RKO (cell line): ENCODE data around the gene RBBP4.
"Not testable (repeated sequence)": the region's sequence is repeated elsewhere in the genome, so short reads cannot be mapped to it uniquely, and the experiment has no call there.

ENCODE experiments used
- DNase-seq: peaks from one replicate; pipeline ENCODE4 v3.0.0-alpha.2; 2016; ENCODE audit warnings: low spot score

RBBP4 gene

GRCh38 chr1:32639489-32640075 is 11.4 kb upstream of the RBBP4 start:
- no peak for DNase-seq

GRCh38 chr1:32642292-32642827 is 8.6 kb upstream of the RBBP4 start:
- DNase-seq, result not testable (repeated sequence)

DNA sequence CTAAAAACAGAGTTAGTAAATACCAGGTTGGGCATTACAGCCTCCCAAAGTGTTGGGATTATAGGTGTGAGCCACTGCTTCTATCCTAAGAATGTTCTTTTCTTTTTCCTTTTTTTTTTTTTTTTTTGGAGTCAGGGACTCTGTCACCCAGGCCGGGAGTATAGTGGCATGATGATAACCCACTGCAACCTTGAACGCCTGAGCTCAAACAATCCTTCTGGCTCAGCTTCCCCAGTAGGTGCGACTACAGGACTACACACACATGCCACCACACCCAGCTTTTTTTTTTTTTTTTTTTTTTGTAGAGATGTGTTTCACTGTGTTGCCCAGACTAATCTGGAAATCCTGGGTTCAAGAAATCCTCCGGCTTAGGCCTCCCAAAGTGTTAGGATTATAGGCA is 6.6 kb upstream of the RBBP4 start:
- no peak for DNase-seq

DNA sequence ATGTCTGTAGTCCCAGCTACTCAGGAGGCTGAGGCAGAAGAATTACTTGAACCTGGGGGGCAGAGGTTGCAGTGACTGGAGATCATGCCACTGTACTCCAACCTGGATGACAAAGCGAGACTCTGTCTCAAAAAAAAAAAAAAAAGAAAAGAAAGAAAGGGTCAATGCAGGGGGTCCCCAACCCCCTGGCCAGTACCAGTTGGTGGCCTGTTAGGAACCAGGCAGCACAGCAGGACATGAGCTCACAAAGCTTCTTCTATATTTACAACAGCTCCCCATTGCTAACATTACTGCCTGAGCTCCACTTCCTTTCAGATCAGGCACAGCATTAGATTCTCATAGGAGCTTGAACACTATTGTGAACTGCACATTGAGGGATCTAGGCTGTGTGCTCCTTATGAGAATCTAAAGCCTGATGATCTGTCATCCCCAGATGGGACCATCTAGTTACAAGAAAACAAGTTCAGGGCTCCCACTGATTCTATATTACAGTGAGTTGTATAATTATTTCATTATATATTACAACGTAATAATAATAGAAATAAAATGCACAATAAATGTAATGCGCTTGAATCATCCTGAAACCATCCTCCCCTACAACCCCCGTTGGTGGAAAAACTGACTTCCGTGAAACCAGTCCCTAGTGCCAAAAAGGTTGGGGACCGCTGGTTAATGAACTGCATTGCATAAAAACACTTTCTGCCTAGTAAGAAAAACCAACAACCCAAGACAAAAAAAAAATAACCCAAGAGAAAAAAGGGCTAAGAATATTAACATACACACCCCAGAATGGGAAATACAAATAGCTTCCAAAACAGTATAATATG is 3.5 kb upstream of the RBBP4 start:
- DNase-seq, result no peak

GRCh38 chr1:32650248-32650751 is 708 bp upstream of the RBBP4 start, which contains the start of gene ZBTB8OS:
Gene ZBTB8OS, minus strand, starts transcription at chr1:32650550. Its CDS starts 21 bp downstream, at chr1:32650529.
- peak; percentile 97 for DNase-seq

DNA sequence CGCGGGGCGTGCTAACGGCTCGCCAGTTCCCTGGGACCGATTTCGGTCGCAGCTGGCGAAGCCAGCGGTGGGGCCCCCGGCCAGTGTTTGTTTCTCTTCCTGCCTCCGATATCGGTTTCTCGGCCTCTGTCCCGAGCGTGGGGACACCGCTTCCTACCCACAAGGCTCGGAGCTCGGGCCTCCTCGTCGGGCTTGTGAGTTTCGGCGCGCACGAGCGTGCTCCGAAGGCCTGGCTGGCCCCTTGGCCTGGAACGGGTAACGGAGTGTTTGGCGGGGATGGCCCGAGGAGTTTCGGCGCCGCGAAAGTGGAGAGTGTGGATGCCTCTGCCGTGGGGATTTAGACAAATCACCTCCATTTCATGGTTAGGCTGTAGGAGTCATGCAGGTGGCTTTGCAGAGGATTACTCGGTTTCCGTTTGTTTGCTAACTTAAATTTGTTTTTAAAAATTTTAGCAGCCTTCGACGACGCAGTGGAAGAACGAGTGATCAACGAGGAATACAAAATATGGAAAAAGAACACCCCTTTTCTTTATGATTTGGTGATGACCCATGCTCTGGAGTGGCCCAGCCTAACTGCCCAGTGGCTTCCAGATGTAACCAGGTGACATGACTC is 559 bp downstream of the RBBP4 start:
- peak; percentile 46 for DNase-seq

- peak; percentile 42 for DNase-seq
Observed at GRCh38 chr1:32652244-32652962, 1.4 kb downstream of the RBBP4 start.

DNA sequence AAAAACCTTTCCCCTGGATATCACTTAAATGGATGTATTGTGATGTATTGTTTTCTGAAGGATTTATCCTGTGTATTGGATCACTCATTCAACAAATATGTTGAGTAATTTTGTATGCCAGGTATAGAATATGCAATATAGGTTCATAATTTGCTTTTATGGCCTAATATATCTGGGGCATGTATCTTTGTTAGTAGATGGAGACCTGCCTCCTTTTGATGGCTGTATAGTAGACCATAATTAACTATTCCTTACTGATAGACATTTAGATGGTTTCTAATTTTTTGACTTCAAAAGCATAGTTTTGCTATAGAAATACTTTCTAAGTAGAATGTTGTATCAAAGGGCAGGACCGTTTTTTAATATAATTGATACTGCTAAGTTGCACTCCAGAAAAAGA is 8.6 kb downstream of the RBBP4 start:
- no peak for DNase-seq

GRCh38 chr1:32665915-32666314 is 14.9 kb downstream of the RBBP4 start:
- no peak for DNase-seq

DNA sequence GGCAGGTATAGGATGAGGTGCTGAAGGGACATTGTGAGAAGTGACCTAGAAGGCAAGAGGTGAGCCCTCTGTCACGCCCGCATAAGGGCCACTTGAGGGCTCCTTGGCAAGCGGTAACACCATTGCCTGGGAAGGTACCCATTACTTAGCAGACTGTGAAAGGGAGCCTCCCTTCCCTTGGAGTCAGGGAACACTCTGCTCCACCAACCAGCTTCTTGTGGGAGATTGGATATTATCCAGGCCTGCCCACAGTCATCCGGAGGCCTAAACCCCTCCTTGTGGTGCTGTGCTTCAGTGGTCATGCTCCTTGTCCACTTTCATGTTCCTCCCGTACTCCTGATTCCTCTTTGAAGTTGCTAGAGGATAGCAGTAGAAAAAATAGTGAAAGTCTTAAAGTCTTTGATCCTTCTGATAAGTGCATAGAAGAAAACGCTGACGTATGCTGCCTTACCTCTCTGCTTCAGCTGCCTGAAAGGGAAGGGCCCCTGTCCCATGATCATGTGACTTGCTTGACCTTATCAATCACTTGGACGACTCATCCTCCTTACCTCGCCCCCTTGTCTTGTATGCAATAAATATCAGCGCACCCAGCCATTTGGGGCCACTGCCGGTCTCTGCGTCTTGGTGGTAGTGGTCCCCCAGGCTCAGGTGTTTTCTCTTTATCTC is 16.0 kb downstream of the RBBP4 start:
- DNase-seq, result no peak

GRCh38 chr1:32668716-32669115 is 17.7 kb downstream of the RBBP4 start:
- DNase-seq, result not testable (repeated sequence)

DNA sequence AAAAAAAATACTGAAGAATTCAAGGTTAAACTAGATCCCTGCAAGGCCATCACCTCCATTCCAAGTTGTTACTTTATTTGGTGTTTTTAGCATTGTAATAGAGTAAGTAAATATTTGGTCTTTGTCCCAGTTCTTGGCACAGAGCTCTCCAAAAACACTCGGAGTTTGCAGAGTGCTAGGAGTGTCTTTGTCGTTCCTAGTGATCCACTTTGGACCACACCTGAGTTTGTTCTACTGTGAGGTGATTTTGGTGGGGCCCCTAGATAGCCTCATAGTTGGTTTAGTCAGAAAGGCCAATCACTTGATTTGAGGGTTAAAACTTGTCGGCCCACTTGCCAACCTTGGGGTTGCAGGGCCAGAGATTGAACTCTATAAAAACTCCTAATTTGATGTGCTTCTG is 25.9 kb downstream of the RBBP4 start:
- no peak for DNase-seq

DNA sequence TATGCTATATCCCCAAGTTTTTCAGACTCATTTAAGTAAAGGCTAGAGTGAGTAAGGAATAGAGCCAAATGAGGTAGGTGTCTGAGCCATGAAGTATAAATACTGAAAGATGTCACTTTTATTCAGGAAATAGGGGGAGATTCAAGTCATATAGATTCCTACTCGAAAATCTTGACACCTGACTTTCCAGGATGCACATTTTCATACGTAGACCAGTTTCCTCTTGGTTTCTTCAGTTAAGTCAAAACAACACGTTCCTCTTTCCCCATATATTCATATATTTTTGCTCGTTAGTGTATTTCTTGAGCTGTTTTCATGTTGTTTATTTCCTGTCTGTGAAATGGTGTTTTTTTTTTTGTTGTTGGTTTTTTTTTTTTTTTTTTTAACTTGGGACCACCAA is 29.0 kb downstream of the RBBP4 start:
- DNase-seq, result not testable (repeated sequence)

GRCh38 chr1:32680642-32681041 is 29.6 kb downstream of the RBBP4 start:
- DNase-seq, result no peak

DNA sequence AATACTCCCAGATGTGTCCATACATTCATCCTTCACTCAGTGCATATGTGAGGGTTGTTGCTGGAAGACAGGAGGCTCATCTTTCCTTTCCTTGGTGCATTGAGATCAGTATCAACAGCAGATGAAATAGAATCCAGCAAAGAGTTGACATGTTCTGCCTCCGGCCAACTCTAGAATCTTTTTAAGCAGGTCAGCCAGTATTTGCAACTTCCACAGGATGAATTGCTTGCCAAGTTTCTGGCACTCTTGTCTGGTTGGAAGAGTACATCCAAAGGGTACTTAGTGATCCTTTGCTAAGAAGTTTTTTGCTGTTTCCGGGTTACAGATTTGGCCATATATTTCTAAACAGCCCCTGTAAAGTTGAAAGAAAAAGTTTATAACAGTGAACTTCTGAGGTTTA is 30.5 kb downstream of the RBBP4 start:
- DNase-seq, result no peak

- no peak for DNase-seq
Observed at GRCh38 chr1:32681999-32682398, 31.0 kb downstream of the RBBP4 start.

DNA sequence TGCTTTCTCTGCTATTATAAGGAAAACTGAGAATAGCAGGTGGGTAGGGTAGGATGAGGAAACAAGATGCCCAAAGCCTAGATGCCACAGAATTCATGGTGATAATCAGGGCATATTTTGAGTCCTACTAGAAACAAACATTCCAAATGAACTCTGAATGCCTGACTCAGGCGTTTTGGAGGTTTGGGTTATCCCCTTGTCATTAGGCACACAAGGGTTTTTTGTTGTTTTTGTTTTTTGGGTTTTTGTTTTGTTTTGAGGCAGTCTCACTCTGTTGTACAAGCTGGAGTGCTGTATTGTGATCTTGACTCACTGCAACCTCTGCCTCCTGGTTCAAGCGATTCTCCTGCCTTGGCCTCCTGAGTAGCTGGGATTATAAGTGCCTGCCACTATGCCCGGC is 32.4 kb downstream of the RBBP4 start:
- DNase-seq, result no peak

GRCh38 chr1:32684167-32684811 is 33.3 kb downstream of the RBBP4 start:
- no peak for DNase-seq

DNA sequence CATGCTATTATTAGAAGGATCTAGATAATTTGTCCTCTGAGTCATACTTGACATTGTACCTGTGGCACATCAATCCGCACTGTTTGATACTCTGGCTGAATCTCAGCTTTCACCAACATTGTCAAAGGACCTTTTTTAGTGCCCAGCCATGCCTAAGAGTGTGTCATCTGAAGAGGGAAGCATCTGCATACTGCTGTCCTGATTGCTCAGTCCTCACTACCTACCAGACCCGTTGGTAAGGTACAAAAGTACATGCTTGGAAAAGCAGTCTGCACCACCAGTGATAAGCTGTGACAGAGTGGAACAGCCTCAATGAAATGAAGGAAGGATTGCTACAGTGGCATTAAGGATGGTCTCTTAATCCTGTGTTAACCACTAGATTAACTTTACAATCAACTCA is 34.5 kb downstream of the RBBP4 start:
- DNase-seq, result no peak

- DNase-seq, result no peak
Observed at GRCh38 chr1:32686387-32686786, 35.4 kb downstream of the RBBP4 start.
